Right lung (tissue), 10 donors: ENCODE results near the gene SRM. TPM values are rescaled to one million over a fixed set of nuclear protein-coding genes. Genes with fewer than 3 reads are reported as not detected.
"Not testable (repeated sequence)": the region's sequence is repeated elsewhere in the genome, so short reads cannot be mapped to it uniquely, and the experiment has no call there.

Experiments
- DNase-seq, 2 donors: peaks; one replicate each; pipeline ENCODE4 v3.0.0-alpha.2; 2013
- long read RNA-seq, 8 donors: transcript quantifications; one replicate each; lab custom pipeline, GENCODE V29; 2026
- polyA plus RNA-seq, 5 donors: library from polyadenylated mRNA; unstranded; fragments of 120-200 nt; gene quantifications; one replicate each; pipeline versions ENCODE4 v1.2.1 to v1.2.3, GENCODE V29; 2013; ENCODE audit warnings: inconsistent platforms in 1 of 5, low replicate concordance in 1 of 5; ENCODE audit not compliant: insufficient read length in 5 of 5, insufficient read depth in 1 of 5

SRM gene
- 10 to 100 TPM; 32.4 to 92.2 (median 35.5) TPM for polyA plus RNA-seq
- long read RNA-seq, donor 1, transcript SRM-204 (2 exons, 545 nt): minor isoform, 7 of 101 reads
- long read RNA-seq, donor 1, transcript SRM-201 (8 exons, 1,266 nt): major isoform, 53 of 101 reads
- long read RNA-seq, donor 1, partial matches to known transcripts: 41 of 101 reads
- long read RNA-seq, donor 1, other reads (novel, unspliced or antisense): 0 of 101 reads
- long read RNA-seq, donor 2, transcript SRM-201 (8 exons, 1,266 nt): major isoform, 27 of 35 reads
- long read RNA-seq, donor 2, partial matches to known transcripts: 5 of 35 reads
- long read RNA-seq, donor 2, other reads (novel, unspliced or antisense): 0 of 35 reads
- long read RNA-seq, donor 3, transcript SRM-201 (8 exons, 1,266 nt): major isoform, 31 of 47 reads
- long read RNA-seq, donor 3, partial matches to known transcripts: 12 of 47 reads
- long read RNA-seq, donor 3, other reads (novel, unspliced or antisense): 0 of 47 reads
- long read RNA-seq, donor 4, transcript SRM-201 (8 exons, 1,266 nt): major isoform, 24 of 43 reads
- long read RNA-seq, donor 4, partial matches to known transcripts: 17 of 43 reads
- long read RNA-seq, donor 4, other reads (novel, unspliced or antisense): 0 of 43 reads
- long read RNA-seq, donor 5, transcript SRM-201 (8 exons, 1,266 nt): major isoform, 38 of 69 reads
- long read RNA-seq, donor 5, partial matches to known transcripts: 28 of 69 reads
- long read RNA-seq, donor 5, other reads (novel, unspliced or antisense): 0 of 69 reads
- long read RNA-seq, donor 6, transcript SRM-201 (8 exons, 1,266 nt): major isoform, 48 of 76 reads
- long read RNA-seq, donor 6, partial matches to known transcripts: 24 of 76 reads
- long read RNA-seq, donor 6, other reads (novel, unspliced or antisense): 0 of 76 reads
- long read RNA-seq, donor 7, transcript SRM-201 (8 exons, 1,266 nt): major isoform, 54 of 90 reads
- long read RNA-seq, donor 7, partial matches to known transcripts: 32 of 90 reads
- long read RNA-seq, donor 7, other reads (novel, unspliced or antisense): 0 of 90 reads
- long read RNA-seq, donor 8, transcript SRM-201 (8 exons, 1,266 nt): major isoform, 10 of 15 reads
- long read RNA-seq, donor 8, partial matches to known transcripts: 5 of 15 reads
- long read RNA-seq, donor 8, other reads (novel, unspliced or antisense): 0 of 15 reads

GRCh38 chr1:11059968-11060830, at the start of gene SRM:
Gene SRM (minus strand): TSS chr1:11060018. CDS start chr1:11059943, 75 bp downstream.
- DNase-seq: peak; percentile 84 to 87

DNA sequence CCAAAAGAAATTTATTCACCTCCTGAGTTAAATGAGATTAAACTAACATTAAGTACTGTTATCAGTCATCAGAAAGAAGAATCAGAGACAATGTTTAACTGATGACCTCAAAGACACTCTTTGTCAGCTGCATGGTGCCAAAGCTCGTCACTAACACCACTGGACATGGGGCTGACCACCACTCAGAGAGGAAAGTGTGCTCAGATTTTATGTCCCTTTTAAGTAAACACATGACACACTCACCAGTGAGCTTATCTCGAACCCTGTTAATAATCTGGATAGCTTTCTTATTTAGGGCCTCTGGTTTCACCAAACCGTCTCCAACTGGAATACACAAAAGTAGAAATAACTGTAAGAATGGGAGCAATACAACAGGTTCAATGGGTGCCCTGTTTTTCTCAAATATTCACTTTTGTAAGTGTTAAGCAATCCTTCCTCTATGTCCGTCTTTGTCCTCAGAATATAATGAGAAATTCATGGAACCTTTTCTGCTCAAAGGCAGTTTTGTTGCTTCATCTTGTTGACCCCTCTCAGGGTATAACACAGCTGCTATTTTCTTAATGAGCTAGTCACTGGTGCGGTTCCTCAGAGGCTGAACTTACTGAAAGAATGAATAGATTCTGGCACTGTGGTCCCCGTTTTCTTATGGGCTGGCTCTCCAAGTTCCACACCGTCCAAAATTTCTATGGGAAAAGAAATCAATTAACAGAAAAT, 49.4 kb upstream of the SRM start:
- DNase-seq: peak; percentile 42 to 58

GRCh38 chr1:11107599-11107998, 47.8 kb upstream of the SRM start:
- peak in 1 of 2 donors; percentile 36 for DNase-seq

DNA sequence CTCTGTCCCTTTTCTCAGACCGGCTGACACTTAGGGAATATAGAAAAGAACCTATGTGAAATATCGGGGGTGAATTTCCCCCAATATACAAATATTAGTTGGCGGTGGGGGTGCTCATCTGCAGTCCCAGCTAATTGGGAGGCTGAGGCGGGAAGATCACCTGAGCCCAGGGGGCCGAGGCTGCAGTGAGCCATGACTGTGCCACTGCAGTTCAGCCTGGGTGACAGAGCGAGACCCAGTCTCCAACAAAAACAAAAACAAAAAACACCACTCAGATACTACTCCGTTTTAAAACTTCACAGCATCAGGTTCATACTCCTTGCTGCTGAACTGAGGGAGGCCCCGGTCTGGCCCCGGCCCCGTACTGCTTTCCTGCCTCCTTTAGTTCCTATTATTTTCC, 45.8 kb upstream of the SRM start:
- DNase-seq: no peak

DNA sequence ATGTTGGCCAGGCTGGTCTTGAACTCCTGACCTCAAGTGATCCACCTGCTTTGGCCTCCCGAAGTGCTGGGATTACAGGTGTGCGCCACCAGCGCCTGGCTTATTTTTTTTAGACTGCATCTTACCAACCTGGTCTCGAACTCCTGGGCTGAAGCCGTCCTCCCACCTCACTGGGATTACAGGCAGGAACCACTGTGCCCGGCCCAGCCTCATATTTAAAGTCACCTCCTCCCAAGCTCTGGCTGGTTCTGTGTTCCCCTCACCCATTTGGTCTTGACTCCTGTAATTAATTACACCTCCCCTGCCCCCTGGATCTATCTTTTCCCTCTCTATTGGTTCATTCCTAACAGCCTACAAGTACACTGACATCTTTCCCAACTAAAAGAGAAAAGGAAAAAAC, 41.5 kb upstream of the SRM start:
- no peak for DNase-seq

GRCh38 chr1:11100806-11101205, 41.0 kb upstream of the SRM start:
- not testable (repeated sequence) for DNase-seq

- DNase-seq: no peak
These were observed 40.3 kb upstream of the SRM start for GRCh38 chr1:11100149-11100493.

DNA sequence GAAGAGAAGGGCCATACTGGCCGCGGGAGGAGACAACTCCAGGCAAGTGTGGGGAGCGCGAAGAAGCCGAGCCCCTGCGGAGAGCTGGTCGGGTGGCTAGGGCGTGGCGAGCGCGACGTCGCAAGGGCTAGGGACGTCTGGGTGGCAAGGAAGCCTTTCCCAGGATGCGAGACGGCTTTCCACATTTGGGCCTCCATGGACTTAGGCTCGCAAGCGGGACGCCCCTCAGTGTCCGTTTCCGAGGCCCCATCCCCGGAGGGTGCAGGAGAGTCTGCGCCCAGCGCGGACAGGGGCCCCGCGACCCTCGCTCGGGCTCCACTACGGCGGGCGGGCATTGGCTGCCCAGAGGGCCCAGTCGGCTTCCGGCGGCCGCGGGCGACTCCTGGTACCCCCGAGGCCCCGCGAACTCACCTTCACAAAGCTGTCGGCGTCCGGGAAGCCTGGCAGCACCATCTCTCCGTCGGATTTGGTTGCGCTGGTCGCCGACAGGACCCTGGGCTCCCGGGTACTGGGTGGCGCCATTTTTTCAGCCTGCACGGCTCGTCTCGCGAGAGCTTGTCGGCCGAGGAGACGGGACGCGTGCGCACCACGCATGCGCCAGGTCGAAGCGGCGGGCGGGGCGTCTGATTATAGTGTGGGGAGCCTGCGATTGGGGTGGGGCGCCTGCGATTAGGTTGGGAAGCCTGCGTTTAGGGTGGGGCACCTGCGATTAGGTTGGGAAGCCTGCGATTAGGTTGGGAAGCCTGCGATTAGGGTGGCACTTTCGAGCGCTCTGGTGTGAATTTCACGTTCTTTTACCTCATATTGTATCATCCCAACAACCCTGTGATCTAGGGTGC, 39.7 kb upstream of the SRM start, which contains the start of gene EXOSC10:
EXOSC10 (minus strand) TSS at position 560 of the 839 bp plus-strand sequence; CDS start at position 522, 38 bp downstream.
- DNase-seq: peak; percentile 87 to 88

DNA sequence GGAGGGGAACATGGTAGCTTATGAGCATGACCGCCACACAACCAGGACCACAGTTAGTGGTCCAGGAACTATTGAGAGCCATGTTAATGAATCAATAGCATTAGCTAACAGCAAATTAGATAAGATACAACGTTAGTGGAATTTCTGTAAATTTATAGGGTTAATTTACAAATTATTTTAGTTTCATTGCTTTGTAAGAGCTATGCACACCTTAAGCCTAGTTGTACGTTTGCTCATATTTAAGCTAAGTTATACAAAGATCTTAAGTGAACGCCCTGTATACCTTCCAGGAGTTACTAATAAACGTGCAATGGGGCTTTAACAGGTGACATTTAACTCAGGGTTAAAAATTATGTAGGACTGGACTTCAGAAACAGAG, 39.1 kb upstream of the SRM start:
- no peak for DNase-seq

- DNase-seq: not testable (repeated sequence)
These were observed 24.0 kb upstream of the SRM start for GRCh38 chr1:11083784-11084183.

DNA sequence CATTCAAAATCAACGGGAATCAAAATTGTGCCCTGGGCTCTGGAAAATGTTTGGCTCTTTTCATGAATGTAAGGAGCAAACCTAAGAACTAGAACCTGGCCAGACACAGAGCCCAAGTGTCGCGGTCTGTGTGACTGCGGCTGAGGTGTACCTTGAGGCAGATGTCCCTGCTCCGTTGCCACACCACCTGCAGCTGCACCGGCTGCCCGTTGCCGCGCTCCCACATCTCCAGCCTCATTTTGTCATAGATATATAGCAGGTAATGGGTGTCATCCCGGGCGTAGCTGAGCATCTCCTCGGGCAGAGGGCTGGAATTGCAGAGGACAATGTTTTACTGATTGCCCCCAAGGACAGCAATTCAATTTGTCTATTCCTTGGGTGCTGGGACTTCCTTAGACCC, 21.1 kb upstream of the SRM start:
- DNase-seq: no peak

- no peak for DNase-seq
These were observed 18.8 kb upstream of the SRM start for GRCh38 chr1:11078631-11079030.

DNA sequence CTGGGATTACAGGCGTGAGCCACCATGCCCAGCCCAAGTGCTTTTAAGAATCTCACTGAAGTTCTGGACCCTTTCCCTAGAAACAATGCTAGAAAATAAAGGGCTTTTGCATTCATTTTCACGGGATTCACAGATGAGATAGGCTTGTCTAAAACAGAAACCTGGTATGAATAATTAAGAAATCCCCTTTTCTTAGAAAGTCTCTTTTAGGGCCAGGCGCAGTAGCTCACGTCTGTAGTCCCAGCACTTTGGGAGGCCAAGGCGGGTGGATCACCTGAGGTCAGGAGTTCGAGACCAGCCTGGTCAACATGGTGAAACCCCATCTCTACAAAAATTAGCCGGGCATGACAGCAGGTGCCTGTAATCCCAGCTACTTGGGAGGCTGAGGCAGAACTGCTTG, 13.6 kb upstream of the SRM start:
- not testable (repeated sequence) for DNase-seq

DNA sequence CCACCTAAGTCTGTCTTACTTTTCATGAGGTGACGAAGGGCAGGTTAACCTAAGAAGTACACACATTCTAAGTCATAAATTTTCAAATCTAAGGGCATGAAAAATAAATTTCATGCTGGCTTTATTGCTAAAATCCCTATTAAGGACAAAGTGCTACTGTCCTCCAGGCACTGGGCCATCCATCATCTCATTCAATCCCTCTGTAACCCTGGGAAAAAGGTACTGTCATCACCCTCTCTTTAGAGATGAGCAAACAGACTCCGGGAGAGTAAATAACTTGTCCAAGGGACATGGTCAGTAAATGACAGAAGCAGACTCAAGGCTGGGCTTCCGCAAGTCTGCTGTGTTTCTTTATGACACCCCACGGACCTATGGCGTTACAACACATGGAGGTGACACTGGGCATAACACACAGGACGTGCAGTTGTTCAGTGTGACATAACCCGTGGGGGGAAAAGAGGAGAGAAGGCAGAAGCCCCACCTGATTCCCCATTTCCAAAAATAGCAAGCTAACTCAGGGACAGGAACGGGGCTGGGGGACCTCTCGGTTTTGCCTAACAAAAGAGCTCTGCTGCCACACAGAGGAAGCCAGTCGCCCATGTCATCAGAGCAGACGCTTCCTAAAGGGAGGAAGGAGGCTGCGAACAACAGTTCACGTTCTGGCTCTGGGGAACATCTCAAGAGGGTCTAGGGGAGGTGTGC, 12.5 kb upstream of the SRM start:
- DNase-seq: no peak

- no peak for DNase-seq
These were observed 11.8 kb upstream of the SRM start for GRCh38 chr1:11071463-11072215.

- no peak for DNase-seq
These were observed 11.1 kb upstream of the SRM start for GRCh38 chr1:11070876-11071275.

DNA sequence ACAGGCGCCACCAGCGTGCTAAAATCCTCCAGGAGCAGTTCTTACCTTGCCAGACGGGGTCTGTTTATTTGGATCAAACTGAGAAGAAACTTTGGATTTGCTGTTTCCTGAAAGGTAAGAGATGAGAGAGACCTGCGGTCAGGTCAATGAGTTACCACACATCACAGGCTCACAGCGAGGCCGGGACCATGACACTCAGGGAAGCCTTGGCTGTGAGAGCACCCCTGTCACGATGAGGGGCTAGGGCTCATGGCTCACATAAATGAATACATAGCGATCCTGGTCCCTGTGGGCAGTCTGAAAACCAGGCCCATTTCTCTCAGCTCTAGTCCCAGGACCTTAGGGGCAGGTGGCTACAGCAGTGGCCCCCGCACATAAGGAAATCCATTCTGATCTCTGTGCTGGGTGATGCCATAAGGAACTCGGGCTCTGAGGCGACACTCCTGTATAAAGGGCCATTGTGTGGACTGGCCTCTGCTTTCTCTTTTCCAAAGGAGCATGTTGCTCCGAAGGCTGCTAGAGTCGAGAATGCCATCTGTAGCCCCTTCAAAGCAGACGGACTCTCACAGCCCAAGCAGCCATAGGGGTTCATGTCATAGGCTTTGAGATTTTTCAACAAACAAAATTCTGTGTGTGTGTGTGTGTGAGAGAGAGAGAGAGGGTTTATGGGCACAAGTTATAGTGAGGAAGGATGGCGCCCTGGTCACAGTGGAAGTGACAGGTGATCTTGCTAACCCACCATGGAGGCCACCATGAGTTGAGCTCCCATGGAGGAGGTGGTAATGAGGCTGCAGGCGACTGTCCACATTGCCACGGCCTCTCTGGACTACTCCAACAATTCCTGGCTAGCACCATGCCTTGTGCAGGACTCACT, 9.0 kb upstream of the SRM start:
- no peak for DNase-seq
